Smooth muscle cell (in vitro differentiated cells): ENCODE measurements around the gene DGLUCY. TPM values are rescaled to one million over a fixed set of nuclear protein-coding genes. Genes with fewer than 3 reads are reported as not detected.

Source experiments
- DNase-seq: peaks from one replicate; lab custom pipeline; 2025; ENCODE audit not compliant: unreplicated experiment; lab: John Stamatoyannopoulos, UW
- H2AFZ ChIP-seq: fragments of 200-600 bp; sonication (generic); 2 replicates; pipeline ENCODE4 v1.6.0; 2016; ENCODE audit warnings: antibody characterized with exemption, low read depth, mild to moderate bottlenecking
- H3F3A ChIP-seq: fragments of 200-600 bp; sonication (generic); 2 replicates; pipeline ENCODE4 v1.6.0; 2017; ENCODE audit warnings: antibody characterized with exemption, low read depth
- H3K27ac ChIP-seq: fragments of 200-600 bp; sonication (generic); 2 replicates; pipeline ENCODE4 v1.5.1; 2016; ENCODE audit warnings: low read depth, mild to moderate bottlenecking
- H3K27me3 ChIP-seq: fragments of 200-600 bp; sonication (generic); 2 replicates; pipeline ENCODE4 v1.6.1; 2016; ENCODE audit warnings: low read depth, mild to moderate bottlenecking
- H3K36me3 ChIP-seq: fragments of 200-600 bp; sonication (generic); 2 replicates; pipeline ENCODE4 v1.5.1; 2016; ENCODE audit warnings: low read depth
- H3K4me1 ChIP-seq: fragments of 200-600 bp; sonication (generic); 2 replicates; pipeline ENCODE4 v1.5.1; 2016; ENCODE audit warnings: low read depth
- H3K4me2 ChIP-seq: fragments of 200-600 bp; sonication (generic); 2 replicates; pipeline ENCODE4 v1.6.0; 2016; ENCODE audit warnings: mild to moderate bottlenecking
- H3K4me3 ChIP-seq: fragments of 200-600 bp; sonication (generic); 2 replicates; pipeline ENCODE4 v1.5.1; 2016; ENCODE audit warnings: mild to moderate bottlenecking
- H3K79me2 ChIP-seq: fragments of 200-600 bp; sonication (generic); 2 replicates; pipeline ENCODE4 v1.6.0; 2016; ENCODE audit warnings: low read depth, mild to moderate bottlenecking
- H3K9ac ChIP-seq: fragments of 200-600 bp; sonication (generic); 2 replicates; pipeline ENCODE4 v1.6.0; 2016; ENCODE audit warnings: low read depth
- H3K9me3 ChIP-seq: fragments of 200-600 bp; sonication (generic); replicated peaks from 2 replicates; pipeline ENCODE4 v1.5.1; 2016; ENCODE audit warnings: low read depth
- H4K20me1 ChIP-seq: fragments of 200-600 bp; sonication (generic); 2 replicates; pipeline ENCODE4 v1.6.0; 2016; ENCODE audit warnings: low read depth
- CTCF ChIP-seq: fragments of 200-600 bp; sonication (generic); IDR thresholded peaks from 2 replicates; pipeline ENCODE4 v1.5.1; 2017; ENCODE audit warnings: borderline replicate concordance, mild to moderate bottlenecking, antibody characterized with exemption; ENCODE audit not compliant: insufficient read depth, poor library complexity, severe bottlenecking
- WGBS: methylation state at CpG from one replicate; pipeline ENCODE4 v1.1.7; 2016; ENCODE audit warnings: low lambda C conversion rate; 5-methylcytosine and 5-hydroxymethylcytosine counted together
- polyA plus RNA-seq: library from polyadenylated mRNA; unstranded; fragments of >200 nt; fragmentation: Nextera tagmentation; extraction: Ambion mirVana; gene quantifications from 2 replicates; pipeline ENCODE4 v1.2.1, GENCODE V29; 2016
- total RNA-seq: library from RNA; depleted of rRNA; stranded (reverse); fragments of >200 nt; gene quantifications from 2 replicates; pipeline ENCODE4 v1.2.3, GENCODE V29; 2014

The DGLUCY gene
- total and polyA plus RNA-seq, 2 experiments from 2014 or later = 9.7 to 11.3 TPM

DNA sequence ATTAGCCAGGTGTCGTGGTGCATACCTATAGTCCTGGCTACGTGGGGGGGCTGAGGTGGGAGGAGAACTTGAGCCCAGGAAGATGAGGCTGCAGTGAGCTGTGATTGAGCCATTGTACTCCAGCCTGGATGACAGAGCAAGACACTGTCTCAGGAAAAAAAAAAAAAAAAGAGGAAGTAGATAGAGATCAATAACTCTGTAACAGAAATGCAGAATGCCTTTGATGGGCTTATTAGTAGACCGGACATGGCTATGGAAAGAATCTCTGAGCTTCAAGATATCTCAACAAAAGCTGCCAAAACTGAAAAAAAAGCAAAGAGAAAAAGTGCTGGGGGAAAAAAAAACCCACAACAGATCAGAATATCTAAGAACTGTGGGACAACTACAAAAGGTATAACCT lies 93.1 kb downstream of the DGLUCY start:
- no peak for TF ChIP-seq CTCF
- no peaks in the 10 kb centered on the region for H4K20me1 ChIP-seq
- H3K4me1 ChIP-seq = no peaks in the 10 kb centered on the region
- no peaks in the 10 kb centered on the region for H3K36me3 ChIP-seq
- no peak overlapping the region for H3K27ac ChIP-seq
- H3K27me3 ChIP-seq = no peaks in the 10 kb centered on the region
- WGBS = 59% methylated on average over 3 of the region's 3 CpGs
- H3F3A ChIP-seq = no peaks in the 10 kb centered on the region
- H3K9ac ChIP-seq = no peak overlapping the region
- no peak overlapping the region for H3K4me2 ChIP-seq
- no peaks in the 10 kb centered on the region for H3K9me3 ChIP-seq
- no peaks in the 10 kb centered on the region for H3K79me2 ChIP-seq
- no peak overlapping the region for H2AFZ ChIP-seq
- no peak overlapping the region for H3K4me3 ChIP-seq
- DNase-seq = no peak

GRCh38 chr14:91211017-91211416 lies 97.1 kb downstream of the DGLUCY start:
- Histone ChIP-seq H3K4me3 (no peak overlapping the region), H3K27ac (no peak overlapping the region), H3F3A (no peaks in the 10 kb centered on the region), H3K4me1 (no peaks in the 10 kb centered on the region), H3K79me2 (no peaks in the 10 kb centered on the region), H3K4me2 (no peak overlapping the region), H4K20me1 (no peaks in the 10 kb centered on the region), H3K36me3 (no peaks in the 10 kb centered on the region), H3K9ac (no peak overlapping the region), H3K27me3 (no peaks in the 10 kb centered on the region), H2AFZ (no peak overlapping the region), H3K9me3 (no peaks in the 10 kb centered on the region)
- 95% methylated on average over 2 of the region's 2 CpGs for WGBS
- DNase-seq = no peak
- no peak for TF ChIP-seq CTCF

DNA sequence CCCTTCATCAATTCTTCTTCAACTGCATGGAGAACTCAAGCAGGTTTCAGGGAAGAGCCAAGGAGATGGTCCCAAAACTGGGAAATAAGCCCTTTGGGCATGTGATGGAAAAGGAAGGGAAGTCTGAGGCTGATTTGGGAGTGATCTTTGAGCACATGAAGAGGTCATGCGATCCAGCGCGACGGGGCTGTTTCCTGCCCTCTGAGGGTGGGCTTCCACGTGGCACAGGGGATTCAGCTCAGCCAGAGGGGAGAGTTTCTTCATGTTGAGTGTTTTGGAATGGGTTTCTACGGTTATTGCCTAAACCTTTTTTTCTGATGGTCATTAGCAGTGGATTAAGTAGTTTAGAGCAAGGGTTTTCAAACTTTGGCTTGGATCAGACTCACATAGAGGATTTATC lies 100.4 kb downstream of the DGLUCY start:
- Histone ChIP-seq H4K20me1 (no peaks in the 10 kb centered on the region), H3K79me2 (no peaks in the 10 kb centered on the region), H3K4me3 (no peak overlapping the region), H3K9me3 (no peaks in the 10 kb centered on the region), H3K9ac (no peak overlapping the region), H3F3A (no peaks in the 10 kb centered on the region), H3K27me3 (no peaks in the 10 kb centered on the region), H3K27ac (no peak overlapping the region), H3K4me2 (no peak overlapping the region), H3K36me3 (no peaks in the 10 kb centered on the region), H3K4me1 (no peaks in the 10 kb centered on the region), H2AFZ (no peak overlapping the region)
- TF ChIP-seq CTCF = no peak
- DNase-seq = no peak
- WGBS = 97% methylated on average over 6 of the region's 6 CpGs

DNA sequence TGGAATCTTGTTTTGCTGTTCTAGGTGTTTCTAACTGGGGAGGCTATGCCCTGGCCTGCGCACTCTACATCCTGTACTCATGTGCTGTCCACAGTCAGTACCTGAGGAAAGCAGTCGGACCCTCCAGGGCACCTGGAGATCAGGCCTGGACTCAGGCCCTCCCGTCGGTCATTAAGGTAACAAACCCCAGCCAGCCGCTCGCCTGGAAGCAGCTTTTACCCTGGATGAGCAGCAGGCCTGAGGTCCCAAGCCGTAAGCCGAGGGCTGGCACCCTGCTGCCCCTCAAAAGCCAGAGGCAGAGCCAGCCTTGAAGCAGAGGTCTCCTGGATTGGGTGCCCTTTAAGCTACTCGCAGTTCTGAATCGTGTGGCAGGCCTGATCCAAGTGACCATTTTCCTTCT lies 101.5 kb downstream of the DGLUCY start:
- Histone ChIP-seq H3K4me2 (no peak overlapping the region), H3K9me3 (no peaks in the 10 kb centered on the region), H3K4me3 (no peak overlapping the region), H3K9ac (no peak overlapping the region), H3K27me3 (no peaks in the 10 kb centered on the region), H2AFZ (no peak overlapping the region), H3F3A (no peaks in the 10 kb centered on the region), H3K27ac (no peak overlapping the region), H3K36me3 (no peaks in the 10 kb centered on the region), H4K20me1 (no peaks in the 10 kb centered on the region), H3K79me2 (no peaks in the 10 kb centered on the region), H3K4me1 (no peaks in the 10 kb centered on the region)
- no peak for DNase-seq
- TF ChIP-seq CTCF = no peak
- 96% methylated on average over 10 of the region's 10 CpGs for WGBS
